Panc1 (cell line): ENCODE data around the gene EXTL1. TPM values are rescaled to one million over a fixed set of nuclear protein-coding genes. Genes with fewer than 3 reads are reported as not detected.
"Not testable (repeated sequence)": the region's sequence is repeated elsewhere in the genome, so short reads cannot be mapped to it uniquely, and the experiment has no call there.

ENCODE experiments used
- ATAC-seq: fragments of 200-7000 bp; cut with Tn5 transposase; 2 replicates; pipeline ENCODE4 v1.9.1; 2020; ENCODE audit warnings: mild to moderate bottlenecking, moderate library complexity
- BruUV-seq: library from RNA; stranded (reverse); fragments of 400-500 nt; replicated peaks from 2 replicates; lab custom pipeline; 2021; lab: Mats Ljungman, UMichigan
- CTCF ChIA-PET: fragments of 300-600 bp; sonication (Branson Sonifier 250); formaldehyde crosslinking; loops from one replicate; lab custom pipeline; 2022; ENCODE audit warnings: antibody characterized with exemption; lab: Charles Lee
- POLR2A ChIA-PET: fragments of 300-600 bp; sonication (Branson Sonifier 250); formaldehyde crosslinking; loops from one replicate; lab custom pipeline; 2022; ENCODE audit warnings: antibody characterized with exemption; lab: Charles Lee
- DNase-seq: peaks from one replicate; pipeline ENCODE4 v3.0.0-alpha.2; 2010; ENCODE audit warnings: low read depth, low spot score
- H3K27ac ChIP-seq: 2 replicates; pipeline ENCODE4 v1.5.1; 2011; ENCODE audit warnings: mild to moderate bottlenecking, low read length, inconsistent platforms
- H3K27me3 ChIP-seq: fragments of 200-500 bp; sonication (Bioruptor generic); 2 replicates; pipeline ENCODE4 v1.6.0; 2014; ENCODE audit warnings: low read length, inconsistent platforms; ENCODE audit not compliant: control insufficient read depth, insufficient read depth
- H3K36me3 ChIP-seq: fragments of 200-500 bp; sonication (Bioruptor generic); 2 replicates; pipeline ENCODE4 v1.5.1; 2014; ENCODE audit warnings: inconsistent platforms, mild to moderate bottlenecking, low read length, moderate library complexity; ENCODE audit not compliant: control insufficient read depth, insufficient read depth
- H3K4me1 ChIP-seq: 2 replicates; pipeline ENCODE4 v1.5.1; 2011; ENCODE audit warnings: inconsistent platforms, mild to moderate bottlenecking, low read length, moderate library complexity; ENCODE audit not compliant: control insufficient read depth, insufficient read depth
- H3K4me3 ChIP-seq, 2 experiments: 2 replicates each; pipeline ENCODE4 v1.5.1; 2011 to 2012; ENCODE audit warnings: low read depth in 2 of 2, low read length in 2 of 2, mild to moderate bottlenecking in 2 of 2, inconsistent platforms in 1 of 2, moderate library complexity in 1 of 2
- H3K9me3 ChIP-seq: fragments of 200-500 bp; sonication (Bioruptor generic); 2 replicates; pipeline ENCODE4 v1.5.1; 2014; ENCODE audit warnings: low read depth, mild to moderate bottlenecking, inconsistent platforms, low read length, moderate library complexity; ENCODE audit not compliant: control insufficient read depth, insufficient read depth
- CTCF ChIP-seq: fragments of 450-650 bp; IDR thresholded peaks from 2 replicates; pipeline ENCODE4 v1.5.1; 2017; ENCODE audit warnings: mild to moderate bottlenecking
- POLR2AphosphoS5 ChIP-seq: IDR thresholded peaks from 2 replicates; pipeline ENCODE4 v1.6.1; 2012; ENCODE audit warnings: mild to moderate bottlenecking, low read depth, low read length, moderate library complexity
- REST ChIP-seq, 2 experiments: IDR thresholded peaks; 2 replicates each; pipeline ENCODE4 v1.6.1; 2011 to 2012; ENCODE audit warnings: low read depth in 2 of 2, control low read depth in 1 of 2, low read length in 1 of 2, mild to moderate bottlenecking in 1 of 2, moderate library complexity in 1 of 2; ENCODE audit not compliant: insufficient read depth in 1 of 2
- SIN3A ChIP-seq: IDR thresholded peaks from 2 replicates; pipeline ENCODE4 v1.6.1; 2012; ENCODE audit warnings: low read depth, mild to moderate bottlenecking, low read length, moderate library complexity, borderline replicate concordance; ENCODE audit not compliant: insufficient read depth
- TCF7L2 ChIP-seq: IDR thresholded peaks from 2 replicates; pipeline ENCODE4 v1.6.1; 2011; ENCODE audit warnings: mild to moderate bottlenecking, low read depth, low read length, inconsistent platforms
- in situ Hi-C: cut with HindIII; loops from 2 replicates; pipeline ENCODE4 v1.10.0; 2016; ENCODE audit warnings: low sequenced_read_pairs, low pct_unique_long_range_greater_than_20kb
- intact Hi-C: fragments of 100-400 bp; cut with micrococcal nuclease; formaldehyde crosslinking; loops from one replicate; pipeline ENCODE4 v1.10.0; 2022; ENCODE audit not compliant: unreplicated experiment
- total RNA-seq: library from RNA; stranded (reverse); gene quantifications from one replicate; pipeline ENCODE4 v1.2.1, GENCODE V29; 2021; ENCODE audit not compliant: unreplicated experiment

EXTL1 gene
- total RNA-seq, 1 experiment from 2014 or later = 0.10 TPM

GRCh38 chr1:25985171-25985570 is 36.4 kb upstream of the EXTL1 start:
- Histone ChIP-seq H3K4me1 (peaks cover 3% of the 10 kb centered on the region; the same call in 1 of the 2 replicates), H3K36me3 (no peaks in the 10 kb centered on the region), H3K27ac (no peak overlapping the region), H3K4me3 (no peak overlapping the region), H3K9me3 (no peaks in the 10 kb centered on the region), H3K27me3 (no peaks in the 10 kb centered on the region)
- no TSS peak for BruUV-seq
- intact Hi-C loops = no loop called here
- ChIA-PET CTCF (no interaction called here), POLR2A (no interaction called here)
- TF ChIP-seq TCF7L2 (no peak), CTCF (no peak), SIN3A (no peak), REST (IDR thresholded peaks at IDR 0.05; ENCODE audit: insufficient read depth in 1 of 2, low read depth in 2 of 2, low read length in 1 of 2) (no peak), POLR2AphosphoS5 (no peak)
- ATAC-seq = no peak
- in situ Hi-C loops = no loop called here
- DNase-seq = no peak

- Histone ChIP-seq H3K9me3 (no peaks in the 10 kb centered on the region), H3K27ac (no peak overlapping the region), H3K36me3 (no peaks in the 10 kb centered on the region), H3K4me3 (no peak overlapping the region), H3K27me3 (no peaks in the 10 kb centered on the region), H3K4me1 (peaks cover 3% of the 10 kb centered on the region; the same call in 1 of the 2 replicates)
- CTCF ChIA-PET = no interaction called here
- intact Hi-C loops (no loop called here), in situ Hi-C loops (no loop called here)
- TF ChIP-seq REST (IDR thresholded peaks at IDR 0.05; ENCODE audit: insufficient read depth in 1 of 2, low read depth in 2 of 2, low read length in 1 of 2) (no peak), SIN3A (no peak), POLR2AphosphoS5 (no peak), CTCF (no peak), TCF7L2 (no peak)
- no peak for DNase-seq
- POLR2A ChIA-PET = no interaction called here
- no TSS peak for BruUV-seq
- no peak for ATAC-seq
Measured at GRCh38 chr1:25985670-25986069, 35.9 kb upstream of the EXTL1 start.

- POLR2A ChIA-PET = interaction anchor here (0.6 kb wide), 1 partner anchor 138 kb away, joined by 4 read pairs; no protein-coding TSS in a partner anchor
- CTCF ChIA-PET = not testable (repeated sequence)
Measured at GRCh38 chr1:25986773-25987172, 34.8 kb upstream of the EXTL1 start.

More at GRCh38 chr1:25986773-25987172, 34.8 kb upstream of the EXTL1 start:
- DNase-seq, H3K9me3 ChIP-seq, intact Hi-C loops, H3K36me3 ChIP-seq, H3K4me1 ChIP-seq, ATAC-seq, H3K27ac ChIP-seq, H3K4me3 ChIP-seq, in situ Hi-C loops, BruUV-seq, H3K27me3 ChIP-seq: not testable (repeated sequence)
